BJ (cell line): ENCODE data around the gene NMT1. TPM values are rescaled to one million over a fixed set of nuclear protein-coding genes. Genes with fewer than 3 reads are reported as not detected.

ENCODE experiments used
- CTCF ChIA-PET: fragments of 350-600 bp; formaldehyde crosslinking; extraction: SDS; loops from one replicate; lab custom pipeline; 2021; ENCODE audit warnings: antibody characterized with exemption, inconsistent platforms; lab: Yijun Ruan, JAX
- POLR2A ChIA-PET: fragments of 300-600 bp; sonication (Branson Sonifier 250); formaldehyde crosslinking; extraction: SDS; loops from one replicate; lab custom pipeline; 2021; ENCODE audit warnings: antibody characterized with exemption; lab: Charles Lee
- DNase-seq: peaks from one replicate; pipeline ENCODE4 v3.0.0-alpha.2; 2011; ENCODE audit warnings: low read depth
- H3K27me3 ChIP-seq: 2 replicates; pipeline ENCODE4 v1.6.0; 2011; ENCODE audit warnings: low read length; ENCODE audit not compliant: control insufficient read depth, insufficient read depth
- H3K36me3 ChIP-seq: 2 replicates; pipeline ENCODE4 v1.5.1; 2011; ENCODE audit warnings: low read length; ENCODE audit not compliant: control insufficient read depth, insufficient read depth
- H3K4me3 ChIP-seq: 2 replicates; pipeline ENCODE4 v1.5.1; 2011; ENCODE audit warnings: low read depth, mild to moderate bottlenecking, control low read depth, low read length
- polyA plus RNA-seq: library from polyadenylated mRNA; depleted of rRNA; stranded (reverse); fragments of >200 nt; gene quantifications from 2 replicates; pipeline ENCODE4 v1.2.3, GENCODE V29; 2011
- TF ChIP-seq, protein P1 (sequence below): IDR thresholded peaks from 2 replicates; pipeline ENCODE4 v1.5.1; 2011; ENCODE audit warnings: low read depth, mild to moderate bottlenecking, control low read depth, inconsistent platforms, low read length, moderate library complexity; ENCODE audit not compliant: insufficient read depth

Gene NMT1
- polyA plus RNA-seq, 1 experiment, result 62.5 TPM

GRCh38 chr17:45149669-45150664 is 88.8 kb downstream of the NMT1 start:
- POLR2A ChIA-PET, result interaction anchor here (0.6 to 5.2 kb wide), 5 partner anchors 11 to 222 kb away, joined by 3 to 66 read pairs (median 5); partner anchors contain the start of genes FMNL1 and HEXIM2

GRCh38 chr17:45150911-45151809 is 90.0 kb downstream of the NMT1 start:
- Histone ChIP-seq H3K27me3 (no peaks in the 10 kb centered on the region), H3K36me3 (no peaks in the 10 kb centered on the region; the same call in 1 of the 2 replicates), H3K4me3 (peak overlapping the region; percentile 91)
- CTCF ChIA-PET, result interaction anchor here (0.9 to 8.4 kb wide), 10 partner anchors 10 to 161 kb away, joined by 3 to 210 read pairs (median 14); partner anchors contain the start of genes ACBD4, HEXIM2 and PLCD3
- POLR2A ChIA-PET, result interaction anchor here (0.7 to 5.2 kb wide), 4 partner anchors 10 to 85 kb away, joined by 3 to 66 read pairs (median 4); partner anchors contain the start of gene HEXIM2
- TF ChIP-seq, protein P1, sequence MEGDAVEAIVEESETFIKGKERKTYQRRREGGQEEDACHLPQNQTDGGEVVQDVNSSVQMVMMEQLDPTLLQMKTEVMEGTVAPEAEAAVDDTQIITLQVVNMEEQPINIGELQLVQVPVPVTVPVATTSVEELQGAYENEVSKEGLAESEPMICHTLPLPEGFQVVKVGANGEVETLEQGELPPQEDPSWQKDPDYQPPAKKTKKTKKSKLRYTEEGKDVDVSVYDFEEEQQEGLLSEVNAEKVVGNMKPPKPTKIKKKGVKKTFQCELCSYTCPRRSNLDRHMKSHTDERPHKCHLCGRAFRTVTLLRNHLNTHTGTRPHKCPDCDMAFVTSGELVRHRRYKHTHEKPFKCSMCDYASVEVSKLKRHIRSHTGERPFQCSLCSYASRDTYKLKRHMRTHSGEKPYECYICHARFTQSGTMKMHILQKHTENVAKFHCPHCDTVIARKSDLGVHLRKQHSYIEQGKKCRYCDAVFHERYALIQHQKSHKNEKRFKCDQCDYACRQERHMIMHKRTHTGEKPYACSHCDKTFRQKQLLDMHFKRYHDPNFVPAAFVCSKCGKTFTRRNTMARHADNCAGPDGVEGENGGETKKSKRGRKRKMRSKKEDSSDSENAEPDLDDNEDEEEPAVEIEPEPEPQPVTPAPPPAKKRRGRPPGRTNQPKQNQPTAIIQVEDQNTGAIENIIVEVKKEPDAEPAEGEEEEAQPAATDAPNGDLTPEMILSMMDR, result no peak
- no peak for DNase-seq

More at GRCh38 chr17:45149669-45150664, 88.8 kb downstream of the NMT1 start:
- CTCF ChIA-PET, result interaction anchor here (0.7 to 8.4 kb wide), 26 partner anchors 9 to 230 kb away, joined by 3 to 210 read pairs (median 4); partner anchors contain the start of genes ACBD4, HEXIM2, MAP3K14 and PLCD3
- H3K36me3 ChIP-seq, result no peaks in the 10 kb centered on the region; the same call in 1 of the 2 replicates
- no peak for DNase-seq
- no peaks in the 10 kb centered on the region for H3K27me3 ChIP-seq
- TF ChIP-seq, protein P1, result no peak
- H3K4me3 ChIP-seq, result peak overlapping the region; percentile 91

DNA sequence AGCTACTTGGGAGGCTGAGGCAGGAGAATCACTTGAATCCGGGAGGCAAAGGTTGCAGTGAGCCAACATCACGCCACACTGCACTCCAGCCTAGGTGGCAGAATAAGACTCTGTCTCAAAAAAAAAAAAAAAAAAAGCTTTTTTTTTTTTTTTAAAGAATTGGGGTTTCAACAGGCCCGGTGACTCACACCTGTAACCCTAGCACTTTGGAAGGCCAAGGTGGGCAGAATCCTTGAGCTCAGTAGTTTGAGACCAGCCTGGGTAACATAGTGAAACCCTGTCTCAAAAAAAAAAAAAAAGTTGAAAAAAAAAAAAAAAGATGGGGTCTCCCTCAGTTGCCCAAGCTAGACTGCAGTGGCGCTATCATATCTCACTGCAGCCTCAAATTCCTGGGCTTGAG is 93.9 kb downstream of the NMT1 start:
- Histone ChIP-seq H3K4me3 (no peak overlapping the region), H3K27me3 (no peaks in the 10 kb centered on the region), H3K36me3 (no peaks in the 10 kb centered on the region)
- TF ChIP-seq, protein P1, result no peak
- CTCF ChIA-PET, result interaction anchor here (0.7 to 2.9 kb wide), 4 partner anchors 20 to 80 kb away, joined by 3 to 17 read pairs (median 8); partner anchors contain the start of gene ACBD4
- DNase-seq, result no peak
- POLR2A ChIA-PET, result interaction anchor here (1.0 kb wide), 1 partner anchor 18 kb away, joined by 16 read pairs; no protein-coding TSS in a partner anchor

DNA sequence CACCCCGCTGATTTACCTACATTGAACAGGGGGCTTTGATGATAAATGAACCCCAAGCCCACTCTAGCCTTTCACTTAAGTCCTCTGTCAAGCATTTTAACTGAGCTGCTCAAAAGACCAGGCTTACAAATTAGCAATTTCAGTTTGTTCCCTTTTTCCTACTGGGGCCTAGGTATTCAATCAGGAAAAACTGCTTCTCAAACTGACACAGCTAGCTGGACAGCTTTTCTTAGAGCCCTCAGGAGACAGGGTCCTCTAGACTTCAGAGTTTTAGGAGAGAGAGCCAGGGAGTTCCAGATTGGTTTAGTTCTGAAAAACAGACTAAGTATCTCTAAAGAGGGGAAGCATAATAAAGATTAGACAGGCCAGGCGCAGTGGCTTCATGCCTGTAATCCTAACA is 94.4 kb downstream of the NMT1 start:
- DNase-seq, result no peak
- Histone ChIP-seq H3K27me3 (no peaks in the 10 kb centered on the region), H3K36me3 (no peaks in the 10 kb centered on the region), H3K4me3 (no peak overlapping the region)
- CTCF ChIA-PET, result interaction anchor here (0.7 to 2.9 kb wide), 5 partner anchors 12 to 80 kb away, joined by 3 to 17 read pairs (median 4); partner anchors contain the start of gene ACBD4
- POLR2A ChIA-PET, result interaction anchor here (1.0 kb wide), 1 partner anchor 17 kb away, joined by 16 read pairs; no protein-coding TSS in a partner anchor
- TF ChIP-seq, protein P1, result no peak
